ENCODE data around the gene OSGEPL1.
A peak's percentile ranks its signal among the peaks of the same experiment; 100 is the strongest.
"Not testable (repeated sequence)": the region's sequence is repeated elsewhere in the genome, so short reads cannot be mapped to it uniquely, and the experiment has no call there.

The OSGEPL1 gene, protein sequence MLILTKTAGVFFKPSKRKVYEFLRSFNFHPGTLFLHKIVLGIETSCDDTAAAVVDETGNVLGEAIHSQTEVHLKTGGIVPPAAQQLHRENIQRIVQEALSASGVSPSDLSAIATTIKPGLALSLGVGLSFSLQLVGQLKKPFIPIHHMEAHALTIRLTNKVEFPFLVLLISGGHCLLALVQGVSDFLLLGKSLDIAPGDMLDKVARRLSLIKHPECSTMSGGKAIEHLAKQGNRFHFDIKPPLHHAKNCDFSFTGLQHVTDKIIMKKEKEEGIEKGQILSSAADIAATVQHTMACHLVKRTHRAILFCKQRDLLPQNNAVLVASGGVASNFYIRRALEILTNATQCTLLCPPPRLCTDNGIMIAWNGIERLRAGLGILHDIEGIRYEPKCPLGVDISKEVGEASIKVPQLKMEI
- 0.58 to 20.1 (median 9.9) reads per million in 18 experiments for total RNA-seq

- DNase-seq = peak; percentile 86 to 91
Observed at GRCh38 chr2:189762551-189763298, at the start of gene OSGEPL1. Gene OSGEPL1 (minus strand): TSS chr2:189762792. CDS start chr2:189761640, 1,152 bp downstream.

DNA sequence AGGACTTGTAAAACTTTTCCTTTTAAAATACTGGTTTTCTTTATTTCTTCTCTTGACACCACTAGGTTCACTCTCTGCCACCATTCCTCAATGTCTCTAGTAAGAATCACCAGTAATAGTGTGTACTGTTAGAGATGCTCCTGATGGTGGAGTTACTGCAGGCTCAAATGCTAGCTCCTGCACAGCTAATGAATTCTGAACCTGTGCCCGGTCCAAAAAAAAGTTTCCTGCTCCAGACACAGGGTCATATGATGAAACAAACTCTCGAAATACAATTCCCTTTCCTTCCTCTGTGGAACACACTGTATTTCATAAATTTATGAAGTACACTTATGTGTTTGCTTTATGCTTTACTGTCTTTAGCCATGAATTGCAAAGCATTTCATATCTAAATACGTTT lies 40.8 kb upstream of the OSGEPL1 start:
- DNase-seq = no peak

DNA sequence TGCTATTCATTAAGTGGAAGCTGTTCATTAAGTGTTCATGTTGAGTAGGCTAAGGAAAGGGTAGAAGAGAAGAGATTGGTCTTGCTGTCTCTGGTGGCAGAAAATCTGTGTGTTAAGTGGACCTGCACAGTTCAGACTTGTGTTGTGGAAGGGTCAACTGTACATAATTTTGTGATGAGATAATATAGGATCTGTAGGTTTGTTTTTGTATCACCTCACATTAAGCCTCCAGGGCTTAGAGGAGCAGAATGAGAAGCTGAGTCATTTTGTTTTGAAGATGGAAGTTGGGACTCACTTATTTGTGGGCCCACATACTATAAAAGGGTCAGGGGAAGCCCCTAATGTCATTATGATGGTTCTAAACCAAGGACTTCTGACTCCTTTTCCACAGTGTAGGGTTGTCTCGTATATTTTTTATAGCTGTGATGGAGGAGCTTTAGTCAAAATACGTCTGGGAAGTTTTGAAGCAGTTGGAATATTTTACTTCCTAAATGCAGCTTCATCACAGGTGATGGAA lies 39.9 kb upstream of the OSGEPL1 start:
- no peak for DNase-seq

DNA sequence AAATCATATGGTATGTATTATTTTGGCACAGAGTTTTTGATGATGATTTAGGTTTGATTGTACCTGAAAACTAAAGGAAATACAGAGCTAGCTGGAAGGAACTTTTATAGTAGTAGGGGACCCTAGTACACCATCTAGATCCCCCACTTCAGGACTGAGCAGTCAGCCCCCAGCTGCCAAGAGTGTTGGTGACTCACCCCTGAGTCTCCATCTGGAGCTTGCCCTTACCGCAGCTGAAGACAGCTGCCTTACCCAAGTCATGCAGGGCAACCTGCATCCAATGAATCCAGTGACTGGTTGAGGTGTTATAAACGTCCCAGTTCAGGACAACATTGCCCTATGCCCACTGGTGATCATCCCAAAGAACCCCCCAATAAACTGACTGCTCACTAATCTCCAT lies 36.9 kb upstream of the OSGEPL1 start:
- no peak for DNase-seq

DNA sequence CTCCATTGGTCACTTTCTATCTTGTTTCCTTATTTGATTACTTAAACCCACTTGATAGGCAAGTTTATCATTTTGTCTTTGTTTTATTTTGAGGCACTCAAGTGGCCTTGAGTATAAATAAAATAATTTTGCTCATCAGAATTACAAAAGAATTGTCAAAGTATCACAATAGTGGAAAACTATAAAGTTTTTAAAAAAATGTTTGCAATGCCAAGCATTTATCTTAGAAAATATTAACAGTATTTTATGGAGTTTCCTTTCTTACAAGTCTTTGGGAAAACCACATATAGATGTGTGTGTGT lies 36.4 kb upstream of the OSGEPL1 start:
- no peak for DNase-seq

DNA sequence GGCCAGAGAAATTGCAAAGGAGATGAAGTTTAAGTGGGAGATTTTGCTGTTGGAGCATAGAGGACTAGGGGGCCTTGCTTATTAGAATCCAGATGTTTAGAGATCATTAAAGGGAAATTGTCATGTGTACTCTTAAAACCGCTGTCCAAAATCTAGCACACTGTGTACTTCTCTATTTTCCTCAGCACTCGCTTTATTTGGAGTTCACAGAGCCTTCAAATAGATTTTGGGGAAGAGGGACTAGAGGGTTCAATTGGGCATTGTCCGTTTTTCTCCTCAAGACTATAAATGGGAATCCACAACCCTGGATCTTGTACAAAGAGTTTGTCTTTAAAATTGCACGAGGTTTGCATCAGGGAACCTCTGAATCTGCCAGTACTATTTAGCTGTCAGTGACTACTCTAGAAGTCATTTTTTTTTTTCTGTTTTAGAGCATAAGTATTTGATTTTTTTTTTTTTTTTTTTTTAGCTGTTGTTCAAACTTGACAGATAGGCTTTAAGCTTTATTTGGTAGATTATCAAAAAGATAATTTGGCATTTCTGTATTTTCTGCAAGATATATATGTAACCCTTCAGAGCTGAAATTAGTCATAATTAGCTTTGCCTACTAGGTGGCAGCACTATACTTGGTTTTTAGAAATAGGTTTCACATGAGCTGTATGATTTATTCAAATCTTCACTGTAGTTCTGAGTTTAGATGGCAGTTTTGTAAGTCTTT lies 35.9 kb upstream of the OSGEPL1 start:
- DNase-seq = peak; percentile 43 to 64

GRCh38 chr2:189797902-189798301 lies 35.3 kb upstream of the OSGEPL1 start:
- no peak for DNase-seq

DNA sequence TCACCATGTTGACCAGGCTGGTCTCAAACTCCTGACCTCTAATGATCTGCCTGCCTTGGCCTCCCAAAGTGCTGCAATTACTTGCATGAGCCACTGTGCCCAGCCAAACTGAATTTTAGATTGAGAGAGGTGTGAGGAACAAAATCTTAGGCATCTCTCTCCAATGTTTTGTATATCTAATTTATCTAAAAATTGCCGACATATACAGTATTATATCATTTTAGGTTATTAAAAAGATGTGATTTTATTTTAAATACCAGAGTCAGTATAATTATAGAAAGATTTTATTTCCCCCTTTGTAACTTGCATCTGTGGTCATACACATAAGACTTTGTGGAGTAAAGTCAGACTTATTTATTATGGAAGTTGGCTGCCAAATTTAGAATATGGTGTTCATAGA lies 31.7 kb upstream of the OSGEPL1 start:
- DNase-seq = no peak

- no peak for DNase-seq
Observed at GRCh38 chr2:189791338-189792042, 28.9 kb upstream of the OSGEPL1 start.

DNA sequence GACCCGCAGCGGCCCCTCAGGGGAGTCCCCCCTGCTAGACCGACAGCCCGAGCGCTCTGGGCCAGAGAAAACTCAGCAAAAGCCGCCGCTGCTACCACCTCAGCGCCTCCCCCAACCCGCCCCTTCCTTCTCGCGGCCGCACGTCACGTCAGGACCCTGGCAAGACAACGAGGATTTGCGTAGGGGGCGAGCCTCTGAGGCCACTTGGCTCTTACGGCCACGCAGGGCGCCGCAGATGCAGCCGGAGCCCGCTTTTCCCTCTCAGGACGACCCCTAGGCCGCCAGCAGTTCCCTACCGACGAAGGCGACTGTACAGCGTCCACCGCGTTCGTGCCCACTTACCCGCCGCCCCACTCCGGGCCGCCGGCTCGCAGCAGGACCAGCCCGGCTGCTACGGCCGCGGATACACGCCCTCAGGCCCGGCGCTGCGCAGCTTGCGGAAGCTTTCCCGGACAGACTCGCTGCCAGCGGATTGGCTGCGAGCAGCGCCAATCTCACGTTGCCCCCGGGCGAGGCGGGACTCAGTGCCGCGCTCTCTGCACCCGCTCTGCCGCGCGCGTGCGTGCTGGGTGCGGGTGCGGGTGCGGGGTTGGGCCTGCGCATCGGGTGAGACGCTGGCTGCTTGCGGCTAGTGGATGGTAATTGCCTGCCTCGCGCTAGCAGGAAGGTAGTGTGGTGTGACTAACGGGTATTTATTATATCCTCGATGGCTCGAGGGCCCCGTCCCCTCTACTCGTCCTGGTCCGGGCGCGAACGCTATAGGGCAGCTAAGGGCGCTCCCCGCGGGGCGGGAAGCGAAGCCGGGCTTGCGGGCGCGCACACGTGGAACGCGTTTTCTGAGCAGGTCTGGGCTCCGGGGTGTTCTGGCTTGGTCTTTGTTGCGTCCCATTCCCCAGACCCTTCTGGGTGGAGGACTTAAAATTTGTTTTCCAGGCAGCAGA lies 21.6 kb upstream of the OSGEPL1 start, which contains the start of the genes ORMDL1 and PMS1:
Gene ORMDL1 (minus strand): TSS at position 413 of the 941 bp plus-strand sequence. CDS start 1,744 bp downstream, outside the sequence.
Gene PMS1 (plus strand): TSS at position 524 of the 941 bp plus-strand sequence. CDS start 7,360 bp downstream, outside the sequence.
- peak; percentile 97 to 98 for DNase-seq

- DNase-seq = peak in 1 of 2 donors; percentile 24
Observed at GRCh38 chr2:189783451-189783926, 20.9 kb upstream of the OSGEPL1 start.

GRCh38 chr2:189782221-189782671 lies 19.7 kb upstream of the OSGEPL1 start:
- DNase-seq = peak; percentile 36 to 47

DNA sequence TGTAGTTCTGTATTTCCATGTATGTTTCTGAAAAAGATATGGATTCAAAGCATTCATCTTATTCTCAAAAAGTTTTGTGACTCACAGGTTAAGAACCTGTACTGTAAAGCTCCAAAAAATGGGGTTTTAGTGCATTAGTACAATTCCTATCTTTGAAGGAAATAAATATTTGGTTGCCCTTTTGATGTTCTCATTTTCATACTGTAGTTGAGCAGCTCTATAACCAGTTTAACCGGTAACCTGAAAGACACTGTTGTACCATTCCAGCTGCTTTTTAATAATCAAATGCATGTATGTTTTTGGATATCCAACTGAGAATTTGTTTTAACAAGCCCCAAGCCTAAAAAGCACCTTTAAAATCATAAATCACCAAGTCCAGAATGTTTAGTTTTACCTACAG lies 9.6 kb upstream of the OSGEPL1 start:
- no peak for DNase-seq

DNA sequence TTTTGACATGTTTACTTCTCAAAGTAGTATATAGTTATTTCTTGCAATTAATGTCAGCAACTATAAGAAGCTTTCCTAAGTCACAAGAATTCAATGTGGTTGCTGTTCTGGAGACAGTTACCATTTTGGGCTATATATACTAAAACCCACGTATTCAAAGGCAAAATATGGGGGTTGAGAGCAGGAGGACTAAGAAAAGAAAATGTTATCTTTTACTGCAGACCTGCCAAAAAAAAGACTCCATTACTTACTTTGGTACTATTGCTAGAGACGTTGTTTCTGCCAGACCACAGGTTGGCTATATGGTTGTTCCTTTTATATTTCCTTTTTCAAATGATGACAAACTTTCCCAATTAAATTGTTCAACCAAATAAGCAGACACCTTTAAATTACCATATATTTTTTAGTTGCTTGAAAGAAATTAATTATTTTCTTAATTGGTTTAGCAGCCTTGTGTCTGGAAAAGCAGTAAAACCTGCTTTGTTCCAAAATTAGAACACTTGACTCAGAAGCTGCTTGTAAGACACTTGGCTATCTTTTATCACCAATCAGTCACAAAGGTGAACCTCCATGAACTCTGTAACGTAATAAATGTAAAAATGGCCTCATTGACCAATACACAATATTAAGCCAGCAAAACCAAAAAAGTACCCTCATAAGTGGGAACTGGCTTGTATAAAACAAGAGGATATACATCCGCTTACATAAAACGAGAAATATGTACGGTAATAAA lies 8.2 kb upstream of the OSGEPL1 start:
- DNase-seq = no peak

DNA sequence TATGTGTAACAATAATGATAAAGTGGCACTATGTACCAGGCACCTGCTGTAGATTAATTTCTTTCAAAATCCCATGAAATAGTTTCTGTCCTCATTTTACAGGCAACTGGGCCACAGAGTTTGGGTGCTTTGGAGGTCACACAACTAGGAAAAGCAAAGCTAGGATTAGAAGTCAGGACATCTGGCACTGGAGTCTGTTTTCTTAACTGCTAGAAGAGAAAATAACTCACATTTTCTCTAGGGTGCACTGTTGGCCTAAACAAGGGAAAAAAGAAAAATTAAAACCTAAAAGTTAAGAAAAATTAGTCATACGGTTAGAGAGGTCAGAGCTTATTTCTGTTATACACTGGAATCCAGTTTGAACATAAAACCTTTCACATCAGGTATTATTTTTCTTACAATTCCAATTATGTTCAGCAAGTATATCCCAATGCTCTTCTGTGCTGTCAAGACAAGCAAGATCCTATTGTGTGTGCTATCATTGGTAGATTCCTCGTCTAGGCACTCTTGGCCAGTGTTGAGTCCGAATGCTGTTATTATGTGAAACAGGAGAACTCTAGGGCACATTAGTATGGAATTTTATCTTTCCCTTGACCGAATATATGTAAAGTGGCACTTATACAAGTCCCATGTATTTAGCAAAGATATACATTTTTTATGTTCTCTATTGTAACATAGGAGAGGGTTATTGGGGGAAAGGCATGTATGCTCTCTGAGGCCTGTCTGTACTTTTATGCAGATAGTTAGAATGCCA lies 1.5 kb upstream of the OSGEPL1 start:
- DNase-seq = no peak

GRCh38 chr2:189762229-189762550 lies 402 bp downstream of the OSGEPL1 start:
- no peak for DNase-seq

DNA sequence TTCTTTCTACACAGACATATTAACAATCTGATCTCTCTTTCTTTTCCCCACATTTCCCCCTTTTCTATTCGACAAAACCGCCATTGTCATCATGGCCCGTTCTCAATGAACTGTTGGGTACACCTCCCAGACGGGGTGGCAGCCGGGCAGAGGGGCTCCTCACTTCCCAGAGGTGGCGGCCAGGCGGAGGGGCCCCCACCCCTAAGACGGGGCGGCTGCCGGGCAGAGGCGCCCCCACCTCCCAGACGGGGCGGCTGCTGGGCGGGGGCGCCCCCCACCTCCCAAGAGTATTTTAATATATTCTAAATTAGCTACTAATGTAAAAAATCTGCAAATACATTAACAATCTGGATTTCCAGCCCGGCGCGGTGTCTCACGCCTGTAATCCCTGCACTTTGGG lies 2.4 kb downstream of the OSGEPL1 start:
- DNase-seq = not testable (repeated sequence)

DNA sequence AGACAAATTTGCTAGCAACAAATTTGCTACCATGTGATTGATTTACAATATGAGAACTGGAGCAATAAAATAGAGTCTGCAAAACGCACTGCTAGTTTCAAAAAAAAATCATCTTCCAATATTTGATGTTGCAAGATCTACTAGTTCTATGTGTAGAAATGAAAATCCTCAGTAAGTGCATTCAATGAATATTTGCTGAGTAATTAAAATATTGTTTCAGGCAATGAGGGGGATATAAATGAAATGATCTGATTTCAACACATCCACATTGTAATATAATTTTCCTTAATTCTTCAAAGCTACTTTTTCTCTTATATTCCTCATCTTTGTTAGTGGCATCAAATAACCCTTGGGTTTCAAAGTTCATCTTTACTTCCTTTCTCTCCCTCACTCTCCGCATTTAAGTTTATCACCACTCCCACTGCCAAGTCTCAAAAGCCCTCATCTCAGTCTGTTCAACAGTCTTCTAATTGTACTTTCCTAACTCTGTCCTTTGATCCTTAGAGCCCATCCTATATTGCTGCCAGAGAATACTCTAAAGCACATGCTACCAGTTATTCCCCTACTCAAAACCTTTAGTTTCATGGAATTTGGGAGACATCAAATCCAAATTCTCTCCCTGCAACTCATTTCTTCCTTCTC lies 6.2 kb downstream of the OSGEPL1 start:
- no peak for DNase-seq

Data from inflammatory macrophage (primary cell).